HCT116 (cell line): ENCODE results near the gene ZNF341. TPM values are rescaled to one million over a fixed set of nuclear protein-coding genes. Genes with fewer than 3 reads are reported as not detected.

ENCODE experiments used
- ATAC-seq: fragments of 200-7000 bp; cut with Tn5 transposase; 2 replicates; pipeline ENCODE4 v1.9.1; 2020; ENCODE audit warnings: mild to moderate bottlenecking, moderate library complexity
- BruUV-seq: library from RNA; stranded (reverse); fragments of 400-500 nt; replicated peaks from 2 replicates; lab custom pipeline; 2021; lab: Mats Ljungman, UMichigan
- CTCF ChIA-PET: fragments of 300-600 bp; sonication (Branson Sonifier 250); formaldehyde crosslinking; loops from one replicate; lab custom pipeline; 2021; ENCODE audit warnings: antibody characterized with exemption; lab: Charles Lee
- POLR2A ChIA-PET: fragments of 300-600, 350-600 bp; sonication (Branson Sonifier 250); formaldehyde crosslinking; loops from one replicate; lab custom pipeline; 2021; ENCODE audit warnings: antibody characterized with exemption; lab: Charles Lee
- RAD21 ChIA-PET, 2 experiments: fragments of 300-600 bp; sonication (Branson Sonifier 250); formaldehyde crosslinking; loops; one replicate each; lab custom pipeline; 2023; ENCODE audit warnings: low total read pairs in 2 of 2; ENCODE audit not compliant: uncharacterized antibody in 2 of 2, unreplicated experiment in 2 of 2, low non-redundant PET in 1 of 2; lab: Charles Lee
- DNase-seq: peaks from one replicate; pipeline ENCODE4 v3.0.0-alpha.2; 2010; ENCODE audit warnings: low read depth, low spot score
- H2AFZ ChIP-seq: fragments of 200-600 bp; shearing (Covaris generic), sonication (generic); 2 replicates; pipeline ENCODE4 v1.6.1; 2017; ENCODE audit warnings: low read depth, mixed run types, mixed read lengths, antibody characterized with exemption, low read length; ENCODE audit not compliant: poor library complexity, severe bottlenecking
- H3K27ac ChIP-seq: 2 replicates; pipeline ENCODE4 v1.5.1; 2012; ENCODE audit warnings: low read depth, low read length
- H3K27me3 ChIP-seq: fragments of 200-600 bp; sonication (generic); 2 replicates; pipeline ENCODE4 v1.6.1; 2016; ENCODE audit warnings: mixed run types, low read length, mixed read lengths; ENCODE audit not compliant: insufficient read depth
- H3K36me3 ChIP-seq, 2 experiments: fragments of 200-500 bp in 1 of 2; fragments of 200-600 bp in 1 of 2; sonication (Bioruptor generic) in 1 of 2; sonication (generic) in 1 of 2; 2 replicates each; pipeline versions ENCODE4 v1.5.1 to v1.6.1; 2014 to 2016; ENCODE audit warnings: low read length in 2 of 2, inconsistent platforms in 1 of 2, mixed read lengths in 1 of 2, mixed run types in 1 of 2; ENCODE audit not compliant: insufficient read depth in 2 of 2, control insufficient read depth in 1 of 2
- H3K4me1 ChIP-seq, 2 experiments: fragments of 200-600 bp in 1 of 2; sonication (generic) in 1 of 2; 2 replicates each; pipeline versions ENCODE4 v1.5.1 to v1.6.1; 2012 to 2017; ENCODE audit warnings: low read length in 2 of 2, inconsistent platforms in 1 of 2, mild to moderate bottlenecking in 1 of 2, mixed read lengths in 1 of 2, mixed run types in 1 of 2, moderate library complexity in 1 of 2; ENCODE audit not compliant: insufficient read depth in 2 of 2, control insufficient read depth in 1 of 2
- H3K4me2 ChIP-seq: fragments of 200-600 bp; sonication (generic); 2 replicates; pipeline ENCODE4 v1.6.1; 2017; ENCODE audit warnings: mixed run types, low read length, mixed read lengths
- H3K4me3 ChIP-seq, 2 experiments: fragments of 200-600 bp in 1 of 2; sonication (generic) in 1 of 2; replicated peaks in 1 of 2; 2 replicates each; pipeline ENCODE4 v1.5.1; 2011 to 2016; ENCODE audit warnings: low read length in 2 of 2, control low read depth in 1 of 2, low read depth in 1 of 2, mild to moderate bottlenecking in 1 of 2, mixed read lengths in 1 of 2, mixed run types in 1 of 2
- H3K79me2 ChIP-seq: fragments of 200-600 bp; sonication (generic); 2 replicates; pipeline ENCODE4 v1.6.1; 2017; ENCODE audit warnings: mild to moderate bottlenecking, mixed run types, low read length, moderate library complexity, mixed read lengths; ENCODE audit not compliant: insufficient read depth
- H3K9ac ChIP-seq: fragments of 200-600 bp; sonication (generic); 2 replicates; pipeline ENCODE4 v1.6.1; 2016; ENCODE audit warnings: low read length, mixed read lengths
- H3K9me2 ChIP-seq: fragments of 200-600 bp; sonication (generic), shearing (Covaris generic); 2 replicates; pipeline ENCODE4 v1.6.1; 2017; ENCODE audit warnings: mixed run types, mild to moderate bottlenecking, moderate library complexity; ENCODE audit not compliant: insufficient read depth
- H3K9me3 ChIP-seq, 2 experiments: fragments of 200-500 bp in 1 of 2; fragments of 200-600 bp in 1 of 2; sonication (Bioruptor generic) in 1 of 2; sonication (generic) in 1 of 2; 2 replicates each; pipeline ENCODE4 v1.6.1; 2014 to 2017; ENCODE audit warnings: low read length in 2 of 2, mixed read lengths in 2 of 2, inconsistent platforms in 1 of 2, low read depth in 1 of 2, mild to moderate bottlenecking in 1 of 2, mixed run types in 1 of 2, moderate library complexity in 1 of 2; ENCODE audit not compliant: control insufficient read depth in 1 of 2, insufficient read depth in 1 of 2
- H4K20me1 ChIP-seq: fragments of 200-600 bp; sonication (generic), shearing (Covaris generic); 2 replicates; pipeline ENCODE4 v1.6.1; 2017; ENCODE audit warnings: mixed run types, mild to moderate bottlenecking, moderate library complexity; ENCODE audit not compliant: insufficient read depth
- ATF3 ChIP-seq: IDR thresholded peaks from 2 replicates; pipeline ENCODE4 v1.6.1; 2012
- CBX3 ChIP-seq: IDR thresholded peaks from 2 replicates; pipeline ENCODE4 v1.6.1; 2012; ENCODE audit warnings: low read depth
- CEBPB ChIP-seq: IDR thresholded peaks from 2 replicates; pipeline ENCODE4 v1.6.1; 2012; ENCODE audit warnings: low read depth
- CTCF ChIP-seq, 3 experiments: fragments of 200-600 bp in 1 of 3; sonication (generic) in 1 of 3; IDR thresholded peaks in 2 of 3; conservative IDR thresholded peaks in 1 of 3; 2 replicates each; pipeline ENCODE4 v1.5.1; 2012 to 2017; ENCODE audit warnings: low read depth in 2 of 3, low read length in 2 of 3, antibody characterized with exemption in 1 of 3, borderline replicate concordance in 1 of 3, control low read depth in 1 of 3, mild to moderate bottlenecking in 1 of 3, mixed read lengths in 1 of 3, mixed run types in 1 of 3, moderate library complexity in 1 of 3; ENCODE audit not compliant: insufficient read depth in 1 of 3
- ELF1 ChIP-seq: IDR thresholded peaks from 2 replicates; pipeline ENCODE4 v1.6.1; 2012; ENCODE audit warnings: low read depth, borderline replicate concordance
- EZH2 ChIP-seq: fragments of 200-600 bp; sonication (generic); IDR thresholded peaks from 2 replicates; pipeline ENCODE4 v1.6.1; 2017; ENCODE audit warnings: antibody characterized with exemption, mixed run types
- EZH2phosphoT487 ChIP-seq: fragments of 200-600 bp; IDR thresholded peaks from 2 replicates; pipeline ENCODE4 v1.6.1; 2018; ENCODE audit warnings: antibody characterized with exemption, borderline replicate concordance
- FOSL1 ChIP-seq: IDR thresholded peaks from 2 replicates; pipeline ENCODE4 v1.6.1; 2012; ENCODE audit warnings: low read depth
- JUND ChIP-seq: IDR thresholded peaks from 2 replicates; pipeline ENCODE4 v1.6.1; 2012
- MAX ChIP-seq: IDR thresholded peaks from 2 replicates; pipeline ENCODE4 v1.6.1; 2012
- POLR2AphosphoS5 ChIP-seq: IDR thresholded peaks from 2 replicates; pipeline ENCODE4 v1.6.1; 2011; ENCODE audit warnings: mild to moderate bottlenecking, low read depth, low read length, moderate library complexity
- RAD21 ChIP-seq: IDR thresholded peaks from 2 replicates; pipeline ENCODE4 v1.6.1; 2012; ENCODE audit warnings: low read depth, mild to moderate bottlenecking
- REST ChIP-seq: IDR thresholded peaks from 2 replicates; pipeline ENCODE4 v1.6.1; 2012; ENCODE audit warnings: low read depth
- SIN3A ChIP-seq: IDR thresholded peaks from 2 replicates; pipeline ENCODE4 v1.6.1; 2012; ENCODE audit warnings: low read depth
- SP1 ChIP-seq: IDR thresholded peaks from 2 replicates; pipeline ENCODE4 v1.6.1; 2012; ENCODE audit warnings: low read depth
- SRF ChIP-seq: IDR thresholded peaks from 2 replicates; pipeline ENCODE4 v1.6.1; 2012; ENCODE audit warnings: low read depth
- YY1 ChIP-seq: IDR thresholded peaks from 2 replicates; pipeline ENCODE4 v1.6.1; 2011; ENCODE audit warnings: low read length, low read depth, moderate library complexity, mild to moderate bottlenecking; ENCODE audit not compliant: insufficient replicate concordance; ENCODE audit errors: extremely low read depth
- ZBTB33 ChIP-seq: IDR thresholded peaks from 2 replicates; pipeline ENCODE4 v1.6.1; 2011; ENCODE audit warnings: mild to moderate bottlenecking, low read length, moderate library complexity; ENCODE audit not compliant: insufficient replicate concordance; ENCODE audit errors: extremely low read depth
- ZFX ChIP-seq: fragments of 450-650 bp; IDR thresholded peaks from 2 replicates; pipeline ENCODE4 v1.6.1; 2017
- ZNF274 ChIP-seq: fragments of 200-500 bp; sonication (Bioruptor generic); IDR thresholded peaks from 2 replicates; pipeline ENCODE4 v1.6.1; 2014; ENCODE audit warnings: mild to moderate bottlenecking, low read depth, low read length, inconsistent platforms
- intact Hi-C: fragments of 100-400 bp; cut with micrococcal nuclease; formaldehyde crosslinking; loops from 2 replicates; pipeline ENCODE4 v1.10.0; 2022
- total RNA-seq: library from RNA; stranded (reverse); gene quantifications from one replicate; pipeline ENCODE4 v1.2.1, GENCODE V29; 2021; ENCODE audit not compliant: unreplicated experiment

The ZNF341 gene
- total RNA-seq, 1 experiment from 2014 or later, result 4.9 TPM

- no peaks in the 10 kb centered on the region for H3K27me3 ChIP-seq
- CTCF ChIA-PET, result no interaction called here
- no TSS peak for BruUV-seq
- RAD21 ChIA-PET, result no interaction called here
- H2AFZ ChIP-seq, result no peak overlapping the region
- intact Hi-C loops, result no loop called here
- H3K9ac ChIP-seq, result no peak overlapping the region
- H3K4me3 ChIP-seq, result no peak overlapping the region
- no peaks in the 10 kb centered on the region for H3K9me2 ChIP-seq
- no peak overlapping the region for H3K27ac ChIP-seq
- H3K9me3 ChIP-seq, result no peaks in the 10 kb centered on the region
- TF ChIP-seq JUND (no peak), EZH2 (no peak), YY1 (no peak), REST (no peak), POLR2AphosphoS5 (no peak), ZBTB33 (no peak), ZNF274 (no peak), SRF (no peak), ATF3 (no peak), ELF1 (no peak), CBX3 (no peak), CEBPB (no peak), ZFX (no peak), FOSL1 (no peak), SIN3A (no peak), SP1 (no peak), MAX (no peak), RAD21 (no peak), EZH2phosphoT487 (no peak), CTCF (IDR thresholded peaks at IDR 0.05 in 2 of 3, conservative IDR thresholded peaks at IDR 0.05 in 1 of 3; ENCODE audit: borderline replicate concordance in 1 of 3, insufficient read depth in 1 of 3, low read depth in 2 of 3, low read length in 2 of 3) (no peak)
- no peak overlapping the region for H3K4me2 ChIP-seq
- POLR2A ChIA-PET, result interaction anchor here (0.7 kb wide), 1 partner anchor 396 kb away, joined by 3 read pairs; no protein-coding TSS in a partner anchor
- peaks cover 83% of the 10 kb centered on the region for H3K79me2 ChIP-seq
- ATAC-seq (no peak), DNase-seq (no peak)
- peaks cover 0 to 4% of the 10 kb centered on the region in 2 experiments; a peak in 2 of 4 replicates for H3K36me3 ChIP-seq
- H4K20me1 ChIP-seq, result peaks cover 12% of the 10 kb centered on the region; the same call in 1 of the 2 replicates
- H3K4me1 ChIP-seq, result peaks cover 15 to 33% of the 10 kb centered on the region in 2 experiments
Measured at GRCh38 chr20:33819456-33819855, 87.7 kb downstream of the ZNF341 start.
